HG02885 (cell line): Measurements from ENCODE around the gene CHID1.

Experiments
- ATAC-seq: cut with Tn5 transposase; IDR thresholded peaks from one replicate; pipeline ENCODE4 v1.9.1; 2021; ENCODE audit warnings: mild to moderate bottlenecking; ENCODE audit not compliant: unreplicated experiment, poor library complexity

Gene CHID1

GRCh38 chr11:910589-911030 is at the start of gene CHID1:
Gene CHID1 (minus strand): TSS chr11:910810. CDS start chr11:904816, 5,994 bp downstream.
- ATAC-seq = peak; percentile 90

GRCh38 chr11:959608-960007 is 49.0 kb upstream of the CHID1 start:
- no peak for ATAC-seq

- no peak for ATAC-seq
These were observed 48.4 kb upstream of the CHID1 start for GRCh38 chr11:959027-959426.

GRCh38 chr11:958101-958500 is 47.5 kb upstream of the CHID1 start:
- no peak for ATAC-seq

GRCh38 chr11:957212-957920 is 46.8 kb upstream of the CHID1 start:
- ATAC-seq = no peak

- ATAC-seq = no peak
These were observed 44.8 kb upstream of the CHID1 start for GRCh38 chr11:955154-956063.

- no peak for ATAC-seq
These were observed 44.0 kb upstream of the CHID1 start for GRCh38 chr11:954392-955153.

- ATAC-seq = no peak
These were observed 42.9 kb upstream of the CHID1 start for GRCh38 chr11:953512-953911.

GRCh38 chr11:952406-953385 is 42.1 kb upstream of the CHID1 start:
- ATAC-seq = no peak

GRCh38 chr11:951507-951906 is 40.9 kb upstream of the CHID1 start:
- no peak for ATAC-seq

- no peak for ATAC-seq
These were observed 37.1 kb upstream of the CHID1 start for GRCh38 chr11:947744-948143.

GRCh38 chr11:945986-946385 is 35.4 kb upstream of the CHID1 start:
- no peak for ATAC-seq

GRCh38 chr11:944711-945470 is 34.3 kb upstream of the CHID1 start:
- ATAC-seq = no peak

GRCh38 chr11:942823-943222 is 32.2 kb upstream of the CHID1 start:
- no peak for ATAC-seq

GRCh38 chr11:940496-941135 is 30.0 kb upstream of the CHID1 start:
- ATAC-seq = no peak

- no peak for ATAC-seq
These were observed 27.2 kb upstream of the CHID1 start for GRCh38 chr11:937841-938261.

GRCh38 chr11:936199-936598 is 25.6 kb upstream of the CHID1 start:
- ATAC-seq = no peak

GRCh38 chr11:934527-934926 is 23.9 kb upstream of the CHID1 start:
- ATAC-seq = no peak
